Ectodermal cell (in vitro differentiated cells): ENCODE measurements around the gene HLA-DMB. TPM values are rescaled to one million over a fixed set of nuclear protein-coding genes. Genes with fewer than 3 reads are reported as not detected.

Source experiments
- H3K27ac ChIP-seq: 2 replicates; pipeline ENCODE4 v1.7.0; 2013; ENCODE audit warnings: mild to moderate bottlenecking, low read depth, low read length; ENCODE audit not compliant: insufficient read depth, poor library complexity, severe bottlenecking
- H3K27me3 ChIP-seq: 2 replicates; pipeline ENCODE4 v1.7.0; 2013; ENCODE audit warnings: mild to moderate bottlenecking, low read length; ENCODE audit not compliant: insufficient read depth, control insufficient read depth, poor library complexity, severe bottlenecking
- H3K36me3 ChIP-seq: one replicate; pipeline ENCODE4 v1.7.0; 2013; ENCODE audit warnings: low read length; ENCODE audit not compliant: control insufficient read depth, insufficient read depth
- H3K4me1 ChIP-seq: one replicate; pipeline ENCODE4 v1.7.0; 2013; ENCODE audit warnings: low read length; ENCODE audit not compliant: control insufficient read depth, insufficient read depth
- H3K4me3 ChIP-seq: 2 replicates; pipeline ENCODE4 v1.7.0; 2013; ENCODE audit warnings: low read depth, low read length, control low read depth; ENCODE audit not compliant: insufficient read depth
- H3K9me3 ChIP-seq: 2 replicates; pipeline ENCODE4 v1.7.0; 2013; ENCODE audit warnings: mild to moderate bottlenecking, low read length, moderate library complexity; ENCODE audit not compliant: control insufficient read depth
- WGBS, 2 experiments: methylation state at CpG; one replicate each; pipeline ENCODE4 v1.1.7; 2013; ENCODE audit warnings: missing lambda C conversion rate in 2 of 2; 5-methylcytosine and 5-hydroxymethylcytosine counted together
- polyA plus RNA-seq, 4 experiments: library from polyadenylated mRNA; stranded (reverse); fragments of 50-300 nt; gene quantifications; one replicate each; pipeline ENCODE4 v1.2.3, GENCODE V29; 2013

Gene HLA-DMB
- polyA plus RNA-seq (2013, experiment 1 of 4), result 1.9 TPM
- 3.1 TPM for polyA plus RNA-seq (2013, experiment 2 of 4)
- 1.6 TPM for polyA plus RNA-seq (2013, experiment 3 of 4)
- 2.0 TPM for polyA plus RNA-seq (2013, experiment 4 of 4)

DNA sequence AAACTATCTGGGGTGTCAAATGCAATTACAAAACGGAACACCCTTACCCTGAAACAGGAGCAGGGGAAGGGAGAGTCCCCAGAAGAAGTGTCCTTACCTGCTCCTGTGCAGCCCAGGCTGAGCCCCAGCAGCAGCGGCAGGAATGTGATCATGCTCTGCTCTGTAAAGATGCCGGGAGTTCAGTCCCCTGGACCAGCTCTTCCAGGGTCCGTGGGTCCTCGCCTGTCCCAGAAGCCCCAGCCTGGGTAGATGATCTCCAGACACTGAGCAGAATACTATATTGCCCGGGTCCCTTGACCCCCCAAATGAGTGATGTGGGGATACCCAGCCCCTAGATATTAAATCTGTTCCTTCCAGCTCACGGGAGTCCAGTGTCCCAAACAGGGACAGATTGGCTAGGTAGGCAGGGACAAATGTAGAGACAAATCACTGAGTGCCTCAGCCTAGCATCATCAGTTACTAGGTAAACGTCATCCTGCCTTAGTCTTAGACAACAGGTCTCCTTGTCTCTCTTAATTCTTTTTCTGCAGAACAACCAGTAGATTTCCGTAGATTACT is at the start of gene HLA-DMB:
TSS of gene HLA-DMB (minus strand) at position 373 of the 558 bp plus-strand sequence. CDS start at position 152, 221 bp downstream.
- Histone ChIP-seq H3K4me1 (no peaks in the 10 kb centered on the region), H3K36me3 (no peaks in the 10 kb centered on the region), H3K9me3 (no peaks in the 10 kb centered on the region), H3K27ac (no peak within 1 kb of the TSS), H3K27me3 (peaks cover 3% of the 10 kb centered on the region), H3K4me3 (no peak within 1 kb of the TSS)
- 74 to 76% methylated on average over 9 of the region's 9 CpGs for WGBS, 2 experiments

DNA sequence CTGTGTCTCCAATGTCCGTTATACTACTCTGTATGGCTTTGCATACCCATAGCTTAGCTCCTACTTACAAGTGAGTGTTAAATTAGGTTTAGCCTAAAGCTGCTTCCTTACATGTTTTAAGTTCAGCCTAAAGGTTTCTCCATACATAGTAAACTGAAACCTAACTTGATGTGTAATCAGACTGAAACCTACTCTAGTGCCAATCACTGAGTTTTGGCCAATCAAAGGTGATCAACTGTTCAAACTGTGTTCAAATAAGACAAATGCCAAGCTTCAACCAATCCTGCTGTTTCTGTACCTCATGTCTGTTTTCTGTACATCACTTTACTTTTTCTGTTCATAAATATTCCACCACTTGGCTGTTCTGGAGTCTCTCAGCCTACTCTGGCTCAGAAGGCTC is 48.5 kb upstream of the HLA-DMB start:
- Histone ChIP-seq H3K27me3 (no peaks in the 10 kb centered on the region), H3K36me3 (no peaks in the 10 kb centered on the region), H3K4me3 (no peak overlapping the region), H3K9me3 (no peaks in the 10 kb centered on the region), H3K27ac (no peak overlapping the region), H3K4me1 (no peaks in the 10 kb centered on the region)
- 80 to 93% methylated on average over 1 of the region's 1 CpG for WGBS, 2 experiments

DNA sequence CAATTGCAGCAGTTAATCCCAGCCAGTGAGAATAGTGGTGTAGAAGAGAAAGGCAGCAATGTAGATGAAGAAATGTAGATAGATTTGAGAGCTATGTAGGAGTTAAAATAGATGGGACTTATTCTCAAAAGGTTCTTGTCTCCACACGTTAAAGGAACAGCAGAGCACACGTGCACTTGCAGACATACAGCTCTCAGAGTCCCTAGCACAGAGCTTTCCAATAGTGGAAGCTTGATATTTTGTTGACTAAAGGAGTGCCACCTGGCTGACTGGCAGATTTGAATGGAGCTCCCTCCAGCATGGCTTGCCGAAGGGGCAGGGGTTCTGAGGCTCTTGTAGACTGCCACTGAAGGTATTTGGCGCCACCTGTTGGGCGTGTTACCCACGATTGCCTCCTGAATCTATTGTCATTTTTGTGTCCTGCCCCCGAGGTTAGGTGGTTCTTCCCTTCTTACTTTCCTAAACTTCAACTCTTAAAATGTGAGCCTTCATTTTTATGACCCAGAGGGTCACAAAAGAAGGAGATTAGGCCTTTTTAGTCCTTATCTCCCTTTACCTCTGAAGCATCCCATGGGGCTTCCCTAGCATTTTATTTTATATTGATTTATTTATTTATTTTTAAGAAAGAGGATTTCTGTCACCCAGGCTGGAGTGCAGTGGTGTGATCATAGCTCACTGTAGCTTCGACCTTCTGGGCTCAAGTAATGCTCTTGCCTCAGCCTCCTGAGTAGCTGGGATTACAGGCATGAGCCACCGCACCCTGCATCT is 44.0 kb upstream of the HLA-DMB start:
- no peak overlapping the region for H3K4me3 ChIP-seq
- peaks cover 21% of the 10 kb centered on the region for H3K36me3 ChIP-seq
- no peak overlapping the region for H3K27ac ChIP-seq
- no peaks in the 10 kb centered on the region for H3K4me1 ChIP-seq
- 13 to 17% methylated on average over 9 of the region's 9 CpGs for WGBS, 2 experiments
- H3K9me3 ChIP-seq, result no peaks in the 10 kb centered on the region
- H3K27me3 ChIP-seq, result no peaks in the 10 kb centered on the region

DNA sequence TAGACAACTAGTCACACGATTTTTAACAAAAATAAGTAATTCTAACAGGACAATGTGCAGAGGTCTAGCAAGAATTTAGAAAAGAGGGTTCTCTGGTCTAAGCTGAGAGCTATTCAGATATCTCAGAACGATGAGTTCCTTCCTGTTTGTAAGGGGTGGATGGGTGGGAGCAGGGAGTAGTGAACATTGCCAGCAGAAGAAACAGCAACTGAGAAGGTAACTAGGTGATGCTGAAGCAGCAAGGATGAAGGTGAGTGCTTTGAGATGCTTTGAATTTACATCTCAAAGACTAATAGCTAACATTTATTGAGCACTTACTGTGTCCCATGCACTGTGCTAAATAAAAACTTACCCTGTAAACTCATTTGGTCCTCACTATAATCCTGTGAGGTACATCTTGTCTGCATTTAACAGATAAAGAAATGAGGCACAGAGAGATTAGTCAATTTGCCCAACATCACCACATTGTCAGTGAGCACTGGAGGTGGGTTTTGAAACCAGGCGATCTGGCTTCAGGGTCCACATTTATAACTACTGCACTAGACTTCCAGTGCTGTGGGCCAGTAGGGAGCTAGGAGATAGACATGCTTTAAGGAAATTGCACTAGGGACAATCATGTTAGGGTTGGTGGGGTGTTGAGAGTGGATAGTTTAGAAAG is 43.3 kb upstream of the HLA-DMB start:
- 81 to 88% methylated on average over 2 to 3 of the region's 3 CpGs for WGBS, 2 experiments
- no peaks in the 10 kb centered on the region for H3K27me3 ChIP-seq
- no peak overlapping the region for H3K4me3 ChIP-seq
- H3K36me3 ChIP-seq, result peaks cover 28% of the 10 kb centered on the region
- no peaks in the 10 kb centered on the region for H3K4me1 ChIP-seq
- no peaks in the 10 kb centered on the region for H3K9me3 ChIP-seq
- H3K27ac ChIP-seq, result no peak overlapping the region

- H3K27ac ChIP-seq, result no peak overlapping the region
- H3K4me1 ChIP-seq, result no peaks in the 10 kb centered on the region
- H3K9me3 ChIP-seq, result no peaks in the 10 kb centered on the region
- H3K36me3 ChIP-seq, result peaks cover 34% of the 10 kb centered on the region
- no peak overlapping the region for H3K4me3 ChIP-seq
- 92 to 100% methylated on average over 1 of the region's 1 CpG for WGBS, 2 experiments
- no peaks in the 10 kb centered on the region for H3K27me3 ChIP-seq
These were observed 42.6 kb upstream of the HLA-DMB start for GRCh38 chr6:32983493-32983848.

DNA sequence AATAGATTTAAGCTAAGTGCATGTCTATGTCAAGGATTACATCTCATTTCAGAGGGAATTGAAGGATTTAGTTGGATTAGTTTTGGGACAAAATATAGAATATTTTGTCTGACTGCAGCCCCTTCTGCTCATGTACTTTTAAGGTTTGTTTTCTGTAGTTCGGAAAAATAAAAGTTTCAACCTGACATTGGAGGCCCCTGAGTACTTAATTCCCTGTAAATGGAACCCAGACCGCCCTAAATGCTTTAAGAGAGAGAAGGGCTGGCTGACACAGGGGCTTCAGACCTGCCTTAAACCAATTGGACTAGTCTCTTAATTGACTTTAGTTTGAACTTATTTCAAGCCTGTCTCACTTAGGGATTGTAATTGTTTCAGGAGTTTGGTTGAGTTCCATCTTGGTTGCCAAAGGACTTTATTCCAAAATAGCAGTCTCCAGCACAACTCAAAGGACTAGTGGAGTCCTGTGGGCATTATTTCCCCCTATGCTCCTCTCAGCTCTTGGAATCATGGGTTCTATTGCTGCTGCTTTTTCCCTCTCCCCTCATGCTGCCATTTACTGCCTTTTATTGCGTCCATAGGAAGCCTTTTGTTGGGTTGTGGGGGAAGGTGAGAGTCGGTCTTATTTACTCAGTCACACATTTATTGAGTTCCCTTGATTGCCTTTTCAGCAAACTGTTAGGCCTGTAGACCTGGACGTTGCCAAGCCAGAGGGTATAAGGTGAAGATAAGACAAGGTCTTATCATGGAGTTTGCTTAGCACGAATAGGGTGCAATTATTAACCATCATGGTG is 42.1 kb upstream of the HLA-DMB start:
- H3K4me3 ChIP-seq, result no peak overlapping the region
- WGBS, 2 experiments, result 83 to 85% methylated on average over 5 to 6 of the region's 6 CpGs
- H3K27ac ChIP-seq, result peak overlapping the region; percentile 27
- no peaks in the 10 kb centered on the region for H3K4me1 ChIP-seq
- no peaks in the 10 kb centered on the region for H3K9me3 ChIP-seq
- peaks cover 39% of the 10 kb centered on the region for H3K36me3 ChIP-seq
- H3K27me3 ChIP-seq, result no peaks in the 10 kb centered on the region

DNA sequence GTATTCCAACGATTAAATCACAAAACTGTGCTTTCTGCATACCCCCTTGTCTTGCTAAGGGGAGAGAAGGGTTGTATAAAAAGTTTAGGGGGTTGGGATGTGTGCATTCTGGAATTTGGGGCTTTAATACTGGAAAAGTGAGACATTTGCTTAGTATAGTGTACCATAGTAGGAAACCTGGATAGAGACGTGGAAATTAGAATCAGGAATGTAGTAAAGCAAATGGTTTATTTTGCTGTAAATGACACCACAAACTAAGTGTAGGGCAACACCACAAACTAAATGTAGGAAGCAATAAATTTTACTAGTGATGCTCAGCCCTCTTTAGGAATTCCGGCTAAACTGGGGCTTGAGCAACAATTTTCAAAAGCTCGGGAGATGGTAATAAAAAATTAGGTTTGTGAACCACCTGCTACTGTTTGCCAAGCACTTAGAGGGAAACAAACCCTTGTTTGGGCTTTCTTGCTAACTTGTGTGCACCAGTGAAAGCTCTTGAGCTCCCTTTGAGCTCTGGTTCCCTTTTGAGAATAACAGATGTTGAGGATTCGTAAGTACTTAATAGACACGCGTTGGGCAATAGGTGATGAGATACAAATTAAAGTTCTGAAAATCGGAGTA is 41.4 kb upstream of the HLA-DMB start:
- Histone ChIP-seq H3K9me3 (no peaks in the 10 kb centered on the region), H3K4me1 (no peaks in the 10 kb centered on the region), H3K4me3 (no peak overlapping the region), H3K27ac (peak overlapping the region; percentile 36), H3K36me3 (peaks cover 46% of the 10 kb centered on the region), H3K27me3 (no peaks in the 10 kb centered on the region)
- WGBS, 2 experiments, result 88 to 94% methylated on average over 8 of the region's 8 CpGs

- peaks cover 63% of the 10 kb centered on the region for H3K36me3 ChIP-seq
- H3K4me3 ChIP-seq, result no peak overlapping the region
- no peaks in the 10 kb centered on the region for H3K27me3 ChIP-seq
- no peak overlapping the region for H3K27ac ChIP-seq
- no peaks in the 10 kb centered on the region for H3K9me3 ChIP-seq
- 91 to 93% methylated on average over 10 of the region's 11 CpGs for WGBS, 2 experiments
- H3K4me1 ChIP-seq, result peaks cover 3% of the 10 kb centered on the region
These were observed 39.7 kb upstream of the HLA-DMB start for GRCh38 chr6:32980488-32981038.

DNA sequence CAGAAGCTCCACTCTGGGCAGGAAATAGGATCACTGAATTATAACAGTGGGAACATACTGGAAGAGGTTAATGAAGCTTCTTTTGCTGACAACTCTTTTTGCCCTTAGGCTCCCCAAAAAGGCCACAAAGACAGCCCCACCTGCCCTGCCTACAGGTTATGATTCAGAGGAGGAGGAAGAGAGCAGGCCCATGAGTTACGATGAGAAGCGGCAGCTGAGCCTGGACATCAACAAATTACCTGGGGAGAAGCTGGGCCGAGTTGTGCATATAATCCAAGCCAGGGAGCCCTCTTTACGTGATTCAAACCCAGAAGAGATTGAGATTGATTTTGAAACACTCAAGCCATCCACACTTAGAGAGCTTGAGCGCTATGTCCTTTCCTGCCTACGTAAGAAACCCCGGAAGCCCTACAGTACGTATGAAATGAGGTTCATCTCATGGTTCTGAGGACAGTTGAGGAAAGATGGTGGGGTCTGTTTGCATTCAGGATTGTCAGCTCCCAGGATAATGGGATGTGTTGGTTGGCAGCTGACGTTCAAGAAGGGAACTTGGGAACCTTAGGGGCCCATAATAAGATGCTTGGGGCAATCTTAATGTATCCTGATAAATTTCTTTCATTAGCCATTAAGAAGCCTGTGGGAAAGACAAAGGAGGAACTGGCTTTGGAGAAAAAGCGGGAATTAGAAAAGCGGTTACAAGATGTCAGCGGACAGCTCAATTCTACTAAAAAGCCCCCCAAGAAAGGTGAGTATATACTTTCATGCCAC is 39.1 kb upstream of the HLA-DMB start:
- H3K4me1 ChIP-seq, result peaks cover 6% of the 10 kb centered on the region
- no peak overlapping the region for H3K4me3 ChIP-seq
- H3K36me3 ChIP-seq, result peaks cover 69% of the 10 kb centered on the region
- 95% methylated on average over 12 of the region's 12 CpGs for WGBS, 2 experiments
- H3K9me3 ChIP-seq, result no peaks in the 10 kb centered on the region
- no peaks in the 10 kb centered on the region for H3K27me3 ChIP-seq
- H3K27ac ChIP-seq, result no peak overlapping the region
